ENCODE results near the gene ADRB1.

ADRB1 gene

DNA sequence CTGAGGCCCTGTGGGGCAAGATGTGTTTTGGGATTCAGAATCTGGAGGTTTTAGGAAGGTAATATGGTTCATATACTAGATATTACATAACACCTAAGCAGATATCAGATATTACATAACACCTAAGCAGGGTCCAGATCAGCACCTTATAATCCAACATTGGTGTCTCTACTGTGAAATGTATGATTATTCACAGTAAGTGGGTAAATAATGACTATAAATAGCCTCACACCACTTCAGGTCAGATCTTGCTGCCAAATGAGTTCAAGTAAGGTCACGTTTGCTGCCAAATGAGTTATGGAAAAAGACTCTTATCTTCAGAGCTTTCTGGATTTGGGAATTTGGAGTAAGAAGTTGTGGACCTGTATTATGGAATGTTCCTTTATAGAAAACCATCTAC, 14.6 kb downstream of the ADRB1 start:
- FAIRE-seq: no peak

DNA sequence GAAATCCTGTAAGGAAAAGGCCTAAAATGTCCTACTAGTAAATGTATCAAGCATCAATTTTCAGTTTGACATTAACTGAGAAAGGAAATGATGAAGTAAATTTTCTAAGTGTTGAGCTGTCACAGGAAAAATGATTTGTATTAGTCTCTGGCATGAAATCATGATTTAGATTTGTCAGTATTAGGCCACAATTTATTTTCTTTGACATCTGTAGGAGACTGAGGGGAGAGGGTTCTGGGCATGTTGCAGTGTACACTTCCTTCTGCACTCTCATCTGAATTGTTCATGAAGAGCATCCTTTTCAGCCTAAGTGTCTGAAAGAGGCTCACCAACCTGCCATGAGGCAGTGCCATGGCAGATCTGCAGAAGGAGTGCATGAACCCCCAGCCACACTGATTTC, 15.9 kb downstream of the ADRB1 start:
- FAIRE-seq: no peak

DNA sequence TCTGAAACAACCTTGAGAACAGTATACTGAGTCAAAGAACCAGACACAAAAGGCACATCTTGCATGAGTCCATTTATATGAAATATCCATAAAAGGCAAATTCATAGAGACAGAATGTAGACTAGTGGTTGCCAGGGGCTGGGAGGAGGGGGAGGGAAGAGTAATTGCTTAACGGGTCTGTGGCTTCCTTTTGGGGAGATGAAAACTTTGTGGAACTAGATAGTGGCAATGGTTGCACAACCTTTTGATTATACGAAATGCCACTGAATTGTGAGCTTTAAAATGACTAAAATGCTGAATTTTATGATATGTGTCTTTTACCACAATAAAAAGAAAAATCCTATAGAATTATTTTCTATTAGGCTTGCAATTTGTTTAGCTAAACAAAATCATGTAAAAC, 16.8 kb downstream of the ADRB1 start:
- FAIRE-seq: no peak

DNA sequence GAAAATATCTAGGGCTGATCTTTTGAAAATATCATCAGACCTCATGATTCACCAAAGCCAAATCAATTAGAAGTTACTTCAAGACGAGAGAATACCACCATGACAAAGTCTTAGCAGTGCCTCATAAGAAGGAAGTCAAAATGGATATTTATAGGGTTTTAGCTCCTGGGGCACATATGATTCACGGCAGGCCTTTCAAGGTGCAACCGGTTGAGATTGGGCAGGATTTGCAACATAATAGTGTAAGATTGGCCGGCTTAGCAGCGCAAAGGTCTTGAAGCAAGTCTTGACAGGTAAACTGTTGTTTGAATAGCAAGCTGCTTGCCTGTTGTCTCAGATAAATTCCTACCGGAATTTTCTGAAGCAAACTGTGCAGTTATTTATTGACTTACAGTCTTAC, 17.5 kb downstream of the ADRB1 start:
- FAIRE-seq: no peak

DNA sequence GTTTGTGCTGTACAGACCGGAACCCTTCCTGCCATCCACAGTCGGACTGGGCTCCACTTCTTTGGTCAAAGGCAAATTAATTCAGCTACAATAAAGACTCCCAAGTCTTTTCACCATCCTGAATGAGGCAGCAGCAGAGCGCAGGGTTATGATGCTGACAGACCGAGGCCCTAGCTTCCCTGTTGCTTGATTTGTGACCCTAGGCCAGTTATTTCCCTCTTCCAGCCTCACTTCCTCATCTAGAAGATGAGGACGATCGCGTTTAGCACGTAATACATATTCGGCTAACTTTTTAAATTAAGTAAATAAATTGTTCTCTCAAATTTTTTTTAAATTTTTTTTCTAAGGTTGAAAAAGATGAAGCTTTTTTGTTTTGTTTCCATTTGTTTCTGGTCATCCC, 18.1 kb downstream of the ADRB1 start:
- FAIRE-seq: no peak

DNA sequence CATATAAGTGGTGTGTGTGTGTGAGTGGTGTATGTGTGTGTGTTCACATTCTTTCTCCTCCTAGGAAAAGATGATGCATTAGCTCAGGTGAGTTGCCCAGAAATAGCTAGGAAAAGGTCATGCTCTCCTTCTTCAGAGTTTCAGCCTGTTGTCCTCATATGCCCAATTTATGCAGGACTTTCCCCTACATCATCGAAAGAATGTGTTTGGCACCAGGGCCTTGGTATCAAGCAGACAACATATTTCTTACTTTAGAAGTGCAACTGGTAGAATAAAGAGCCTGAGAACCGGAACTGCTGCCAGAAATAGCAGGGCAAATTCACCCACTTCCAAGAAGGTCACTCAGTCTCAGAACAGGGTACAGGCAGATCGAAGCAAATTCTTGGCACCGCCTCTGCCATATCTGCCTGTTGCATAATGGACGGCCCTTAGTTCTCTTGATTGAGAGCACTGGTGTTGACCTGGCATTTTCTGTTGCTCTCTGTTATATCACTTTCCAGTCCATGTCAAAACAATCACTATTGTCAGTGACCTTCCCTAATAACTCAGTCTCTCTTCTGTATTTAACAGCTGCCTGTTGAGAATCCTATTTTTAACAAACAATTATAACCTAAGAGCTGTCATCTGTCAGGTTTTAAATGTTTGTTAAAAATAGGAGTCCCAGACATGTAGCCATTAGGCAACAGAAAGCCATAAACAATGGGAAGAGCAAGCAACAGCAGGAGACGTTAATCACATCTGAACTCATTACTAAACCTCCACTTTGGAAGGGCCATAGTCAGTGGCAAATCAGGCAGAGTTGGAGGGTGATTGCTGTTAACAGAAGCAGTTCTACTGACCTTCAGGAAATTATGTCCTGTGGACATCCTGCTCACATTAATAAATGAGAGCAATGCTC, 20.7 kb downstream of the ADRB1 start:
- FAIRE-seq: no peak

DNA sequence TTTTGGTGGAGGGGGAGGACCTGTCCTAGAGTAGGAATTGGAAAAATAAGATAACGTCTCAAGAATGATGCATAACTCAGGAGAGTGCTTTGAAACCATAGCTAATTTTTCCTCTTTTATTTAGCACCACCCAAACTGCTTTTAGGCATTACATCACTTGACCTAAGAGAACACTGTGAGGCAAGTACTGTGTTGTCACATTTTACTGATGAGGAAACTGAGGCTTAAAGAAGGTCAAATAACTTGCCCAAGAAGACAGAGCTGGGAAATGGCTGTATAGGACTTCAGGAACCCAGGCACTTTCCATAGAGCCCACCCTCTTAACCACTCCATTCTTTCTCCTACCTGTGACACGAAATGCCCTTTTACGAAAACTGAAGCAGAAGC, 21.4 kb downstream of the ADRB1 start:
- FAIRE-seq: no peak

DNA sequence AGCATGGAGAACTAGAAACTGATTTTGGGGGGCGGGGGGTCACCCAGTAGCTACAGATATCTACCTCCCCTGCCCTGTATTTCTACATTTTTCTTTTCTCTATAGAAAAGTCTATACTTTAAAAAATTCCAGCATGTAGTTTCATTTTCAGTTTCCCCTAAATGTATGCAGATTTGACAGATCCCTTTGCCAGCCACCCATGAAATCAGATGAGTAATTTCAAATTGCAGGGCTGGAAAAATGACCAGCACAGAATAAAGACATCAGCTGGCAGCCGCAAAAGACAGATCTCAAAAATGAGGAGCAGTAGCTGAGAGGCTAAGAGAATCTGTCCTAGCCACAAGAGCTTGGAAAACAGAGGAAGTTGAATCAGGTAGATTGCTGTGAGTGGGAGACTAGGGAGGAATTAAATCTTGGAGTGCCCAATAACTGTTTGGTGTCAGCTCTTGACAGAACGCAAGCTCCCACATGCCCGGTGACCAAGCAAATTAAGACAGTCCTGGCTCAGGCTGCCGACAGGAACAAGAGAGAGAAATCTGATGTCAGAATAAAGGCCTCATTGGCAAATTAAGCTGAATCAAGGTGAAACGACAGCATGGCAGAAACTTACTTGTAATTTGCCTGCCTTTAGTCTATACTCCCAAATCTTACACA, 24.5 kb downstream of the ADRB1 start:
- no peak for FAIRE-seq

DNA sequence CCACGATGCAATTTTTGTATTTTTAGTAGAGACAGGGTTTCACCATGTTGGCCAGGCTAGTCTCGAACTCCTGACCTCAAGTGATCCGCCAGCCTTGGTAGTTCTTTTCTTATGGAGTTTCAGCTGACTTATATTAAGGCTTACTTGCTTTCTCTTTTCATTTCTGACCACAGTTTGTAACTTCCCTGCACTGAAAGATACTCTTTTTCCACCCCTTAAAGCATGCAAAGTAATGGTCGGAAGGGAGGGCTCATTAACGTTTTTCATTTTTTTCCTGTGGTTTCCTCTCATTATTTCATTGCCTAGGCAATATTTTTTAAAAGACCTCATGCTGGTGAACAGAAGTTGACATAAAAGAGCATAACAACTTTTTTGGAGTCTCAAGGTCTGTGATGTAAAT, 27.0 kb downstream of the ADRB1 start:
- FAIRE-seq: no peak

DNA sequence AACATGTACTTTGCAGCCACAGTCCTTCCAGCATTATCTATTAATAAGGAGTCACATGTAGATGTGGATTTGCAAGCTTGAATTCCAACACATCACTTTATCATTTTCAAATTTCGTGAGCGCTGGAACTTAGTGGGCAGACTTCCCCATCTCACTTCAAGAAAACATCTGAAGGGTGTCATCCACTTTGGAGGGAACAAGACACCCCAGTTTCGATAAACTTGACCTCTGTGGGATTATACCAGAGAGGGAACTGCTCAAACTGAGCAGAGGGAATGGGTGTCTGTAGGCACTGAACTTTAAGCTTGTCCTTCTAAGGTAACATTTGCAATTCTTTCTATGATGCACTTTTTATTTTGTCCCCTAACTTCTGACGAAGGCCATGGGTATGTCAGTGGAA, 27.5 kb downstream of the ADRB1 start:
- no peak for FAIRE-seq

DNA sequence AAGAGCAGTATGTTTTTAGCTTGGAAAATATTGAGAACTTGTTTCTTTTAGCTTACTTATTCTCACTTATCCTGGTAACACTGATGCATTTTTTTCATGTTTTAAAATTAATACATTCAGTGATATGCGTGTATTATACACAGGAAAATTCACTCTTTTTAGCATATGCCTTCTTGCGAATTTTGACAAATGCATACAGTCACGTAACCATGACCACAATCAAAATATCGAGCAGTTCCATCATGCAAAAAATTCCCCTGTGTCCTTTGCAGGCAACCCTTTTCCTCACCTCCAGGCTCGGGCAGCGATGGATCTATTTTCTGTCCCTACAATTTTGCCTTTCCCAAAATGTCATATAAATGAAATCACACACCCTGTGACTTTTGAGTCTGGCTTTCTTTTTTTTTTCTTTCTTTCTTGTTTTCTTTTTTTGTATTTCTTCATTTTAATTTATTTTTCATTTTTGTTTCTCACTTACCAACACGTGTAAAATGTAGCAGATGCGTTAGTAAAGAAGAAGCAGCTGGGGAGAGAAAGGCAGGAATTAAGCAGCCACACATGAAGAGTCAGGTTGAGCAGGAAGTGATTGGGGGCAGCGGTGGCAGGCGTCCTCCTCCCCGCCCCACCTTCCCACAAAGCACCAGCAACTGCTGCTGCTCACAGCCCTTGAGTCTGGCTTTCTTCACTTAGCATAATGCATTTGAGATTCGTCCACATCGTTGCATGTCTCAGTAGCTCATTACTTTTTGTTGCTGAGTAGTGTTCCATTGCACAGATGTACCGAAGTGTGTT, 29.9 kb downstream of the ADRB1 start:
- no peak for FAIRE-seq

DNA sequence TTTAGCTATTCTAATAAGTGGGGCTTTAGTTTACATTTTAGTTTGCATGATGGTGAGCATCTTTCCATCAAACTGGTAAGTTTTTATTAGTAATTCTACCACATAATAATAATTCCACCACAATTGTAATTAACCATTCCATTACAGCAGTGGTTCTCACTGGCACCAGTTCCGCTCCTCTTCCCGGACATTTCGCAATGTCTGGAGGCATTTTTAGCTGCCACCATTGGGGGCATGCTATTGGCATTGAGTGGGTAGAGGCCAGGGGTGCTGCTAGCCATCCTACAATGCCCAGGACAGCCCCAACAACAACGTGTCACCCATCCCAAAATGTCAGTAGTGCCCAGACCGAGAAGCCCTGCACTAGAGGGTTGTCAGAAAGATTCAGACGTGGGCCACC, 31.4 kb downstream of the ADRB1 start:
- FAIRE-seq: no peak

DNA sequence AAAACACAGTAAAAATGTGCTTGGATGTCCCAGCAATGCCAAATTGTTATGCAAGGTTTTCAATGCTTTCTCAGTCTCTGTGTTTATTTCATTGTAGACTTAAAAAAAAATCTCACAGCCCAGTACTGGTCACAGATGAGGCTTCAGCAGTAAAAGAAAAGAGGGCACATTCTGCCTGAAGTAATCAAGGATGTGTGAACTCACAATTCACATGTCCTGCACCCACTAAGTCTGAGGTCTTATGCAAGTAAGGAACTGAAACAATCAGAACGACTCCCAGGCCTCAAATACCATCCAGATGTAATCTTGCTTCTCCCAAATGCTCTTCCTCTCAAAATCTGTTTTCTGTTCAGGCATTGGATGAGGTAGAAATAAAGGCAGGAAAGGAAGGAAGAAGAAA, 33.7 kb downstream of the ADRB1 start:
- no peak for FAIRE-seq

DNA sequence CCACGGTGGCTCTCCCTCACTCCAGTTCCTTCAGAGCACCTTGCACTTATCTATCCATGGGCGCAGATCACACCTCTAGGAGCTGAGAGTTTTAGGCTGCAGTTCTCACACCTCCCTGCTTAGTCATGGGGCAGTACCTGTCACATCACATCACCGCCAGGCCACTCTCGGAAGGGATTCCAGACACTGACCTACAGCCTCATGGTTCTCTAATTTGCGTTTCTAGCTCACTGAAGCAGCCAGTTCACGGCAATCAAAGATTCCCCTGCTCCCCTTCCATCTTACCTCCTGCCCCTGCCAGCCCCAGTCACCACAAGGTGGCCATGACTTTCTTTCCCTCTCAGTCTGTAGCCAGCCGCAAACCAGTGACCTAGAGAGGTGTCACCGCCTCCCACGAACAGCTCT, 34.2 kb downstream of the ADRB1 start:
- FAIRE-seq: no peak

DNA sequence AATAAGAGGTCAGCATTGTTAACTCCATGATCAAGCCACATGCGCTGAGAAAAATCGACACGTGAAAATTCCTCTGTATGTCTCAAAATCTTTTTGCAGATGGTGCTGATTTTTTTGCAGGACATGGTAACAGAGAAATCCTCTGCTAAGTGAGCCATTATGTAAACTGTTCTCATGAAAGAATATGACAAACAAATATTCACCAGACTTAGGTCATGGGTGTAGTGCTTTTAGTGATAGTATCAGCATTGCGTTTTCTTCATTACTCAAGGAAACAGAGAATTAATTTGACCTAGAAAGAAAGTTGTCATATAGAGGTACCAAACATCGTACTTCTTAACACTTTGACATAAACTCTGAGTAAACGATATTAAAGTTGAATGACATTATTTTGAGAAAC, 34.7 kb downstream of the ADRB1 start:
- no peak for FAIRE-seq

DNA sequence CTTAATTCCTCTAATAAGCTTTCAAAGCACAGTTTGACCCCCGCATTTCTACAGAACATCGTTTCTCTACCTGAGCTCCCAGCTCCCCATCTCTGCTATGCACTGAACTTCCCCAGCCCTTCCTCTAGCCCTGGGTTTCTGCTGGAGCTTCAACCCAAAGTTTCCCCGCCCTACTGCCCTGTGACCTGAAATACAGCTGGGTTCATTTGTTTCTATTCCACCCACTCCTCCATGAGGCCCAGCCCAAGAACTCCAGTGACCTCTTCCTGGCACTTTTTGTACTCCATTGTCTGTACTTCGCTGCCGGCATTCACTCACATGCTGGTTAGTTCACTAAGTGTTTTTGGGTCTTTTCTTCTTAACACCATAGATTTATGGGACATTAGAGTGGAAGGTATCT, 35.8 kb downstream of the ADRB1 start:
- no peak for FAIRE-seq

DNA sequence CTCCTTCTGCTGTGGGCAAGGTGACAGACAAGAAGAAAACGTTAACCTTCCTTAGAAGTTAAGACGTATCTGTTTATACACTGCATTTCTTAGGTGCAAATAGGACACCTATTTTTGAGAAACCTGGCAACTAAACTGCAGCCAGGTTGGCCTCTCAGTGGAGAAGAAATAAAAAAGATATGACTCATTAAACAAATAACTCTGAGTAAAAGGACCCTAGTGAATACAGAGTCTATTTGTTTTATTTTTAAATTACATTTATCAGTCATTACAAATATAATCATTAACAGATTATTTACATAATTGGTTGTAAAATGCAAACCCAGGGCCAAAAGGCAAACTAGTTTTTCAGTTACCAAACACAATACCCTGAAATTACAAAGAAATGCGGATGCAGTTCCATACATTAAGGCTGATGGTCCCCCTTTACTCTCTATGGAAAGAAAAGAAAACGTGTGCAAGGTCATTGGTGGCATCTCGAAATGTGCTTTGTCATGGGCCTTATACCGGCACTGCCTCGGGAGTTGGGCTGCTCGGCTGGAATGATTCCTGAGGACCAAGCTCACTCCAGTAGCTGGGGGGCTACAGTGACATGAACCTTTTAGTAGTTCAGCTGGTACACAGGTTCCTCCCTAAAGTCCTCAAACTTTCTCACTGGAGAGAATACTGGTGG, 38.4 kb downstream of the ADRB1 start:
- FAIRE-seq: no peak

DNA sequence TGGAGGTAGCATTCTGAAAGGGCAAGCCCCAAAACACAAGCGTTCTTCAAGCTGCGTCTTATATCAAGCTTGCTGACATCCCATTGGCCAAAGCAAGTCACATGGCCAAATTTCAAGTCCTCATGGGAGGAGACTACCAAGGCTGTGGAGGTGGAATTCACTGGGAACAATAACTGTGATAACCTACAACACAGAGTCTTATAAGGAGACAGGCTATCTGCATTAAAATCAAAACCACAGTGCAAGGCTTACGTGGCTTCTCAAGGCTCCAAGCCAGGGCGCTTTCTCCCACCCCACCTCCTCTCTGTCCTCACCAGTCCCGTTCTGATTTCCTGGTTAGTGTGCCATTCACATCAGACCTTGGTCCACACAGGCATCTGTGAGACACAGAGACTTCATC, 39.4 kb downstream of the ADRB1 start:
- no peak for FAIRE-seq

DNA sequence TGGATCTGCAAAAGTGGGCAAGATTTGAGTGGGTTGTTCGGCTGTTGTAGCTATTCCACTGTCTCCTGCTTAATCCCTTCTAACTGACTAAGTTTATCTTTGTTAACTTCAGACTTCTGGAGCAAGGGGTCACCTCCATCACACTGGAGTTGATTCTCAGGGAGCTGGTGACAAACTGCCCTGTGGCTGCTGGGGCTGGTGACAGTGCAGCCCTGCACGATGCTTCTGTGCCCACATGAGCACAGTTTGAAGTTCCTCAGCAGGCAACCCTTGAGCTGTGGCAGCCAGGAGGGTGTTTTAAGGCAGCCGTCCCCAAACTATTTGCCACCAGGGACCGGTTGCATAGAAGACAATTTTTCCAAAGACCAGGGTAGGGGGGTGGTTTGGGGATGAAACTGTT, 40.5 kb downstream of the ADRB1 start:
- FAIRE-seq: no peak

DNA sequence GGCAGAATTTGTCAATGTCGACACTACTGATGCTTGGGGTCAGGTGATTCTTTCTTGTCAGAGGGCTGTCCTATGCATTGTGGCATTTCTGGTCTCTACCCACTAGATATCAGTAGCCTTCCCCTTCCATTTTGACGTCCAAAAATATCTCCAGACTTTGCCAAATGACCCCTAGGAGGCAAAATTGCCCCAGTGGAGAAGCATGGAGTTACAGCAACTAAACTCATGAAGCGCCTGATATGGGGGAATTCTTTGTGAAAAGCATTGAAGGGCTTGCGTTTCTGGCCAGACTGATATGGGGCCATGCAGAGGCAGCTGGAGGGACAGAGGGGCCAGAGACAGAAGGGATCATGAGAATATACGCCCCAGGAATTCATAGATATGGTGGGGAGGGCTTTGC, 43.6 kb downstream of the ADRB1 start:
- FAIRE-seq: no peak

DNA sequence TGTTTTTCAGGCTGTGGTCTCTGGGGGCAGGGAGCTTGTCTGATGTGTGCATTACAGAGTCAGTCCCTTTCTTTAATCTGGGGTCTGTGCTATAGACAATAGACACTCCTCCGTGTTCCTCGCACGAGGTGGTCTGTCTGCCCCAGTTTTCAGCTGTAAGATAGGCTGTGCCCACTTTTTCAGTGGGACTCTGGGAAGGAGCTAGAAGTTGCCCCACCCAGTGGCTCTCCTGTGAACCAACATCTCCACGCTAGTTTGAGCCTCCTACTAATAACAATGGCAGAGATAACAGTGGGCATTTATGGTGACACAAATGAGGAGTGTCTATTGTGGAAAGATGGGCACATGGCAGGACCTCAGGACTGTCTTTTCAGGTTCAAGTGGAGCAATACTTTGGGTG, 44.0 kb downstream of the ADRB1 start:
- FAIRE-seq: no peak

DNA sequence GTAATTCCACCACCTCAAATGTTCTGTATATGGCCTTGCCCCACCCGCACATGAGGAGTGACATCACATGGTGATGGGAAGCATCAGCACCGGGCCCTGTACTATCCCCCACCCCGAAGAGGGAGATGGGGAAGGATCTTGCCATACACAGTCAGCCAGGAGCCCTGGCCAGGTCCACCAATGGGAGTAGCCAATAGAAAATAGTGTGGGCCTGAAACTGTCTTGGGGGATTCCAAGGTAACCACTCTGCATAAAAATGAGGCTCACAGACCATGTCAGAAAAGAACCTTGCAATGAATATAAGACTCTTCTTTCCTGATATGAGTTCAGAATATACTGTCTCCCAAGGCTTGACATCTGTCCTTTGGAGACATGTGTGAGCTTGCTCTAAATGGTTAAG, 51.1 kb downstream of the ADRB1 start:
- no peak for FAIRE-seq

All from colon (tissue), 2 donors.